Kasumi-1 (cell line): ENCODE results near the gene ZNF584.
"Not testable (repeated sequence)": the region's sequence is repeated elsewhere in the genome, so short reads cannot be mapped to it uniquely, and the experiment has no call there.

Experiments
- DNase-seq, 2 experiments: peaks; one replicate each; lab custom pipeline; 2025; lab: John Stamatoyannopoulos, UW

The ZNF584 gene

GRCh38 chr19:58403920-58404478 is 4.5 kb upstream of the ZNF584 start:
- DNase-seq = peak; percentile 20 to 29

- peak; percentile 1 to 28 for DNase-seq
Observed at GRCh38 chr19:58406818-58407657, 1.4 kb upstream of the ZNF584 start.

- DNase-seq = no peak
Observed at GRCh38 chr19:58407658-58408151, 744 bp upstream of the ZNF584 start.

GRCh38 chr19:58409010-58409790 is 751 bp downstream of the ZNF584 start:
- peak; percentile 67 to 72 for DNase-seq

GRCh38 chr19:58416604-58417003 is 8.2 kb downstream of the ZNF584 start:
- DNase-seq = no peak

GRCh38 chr19:58417071-58417470 is 8.6 kb downstream of the ZNF584 start:
- DNase-seq = no peak

GRCh38 chr19:58428617-58429016 is 20.2 kb downstream of the ZNF584 start:
- DNase-seq = no peak

- DNase-seq = no peak
Observed at GRCh38 chr19:58429745-58430144, 21.3 kb downstream of the ZNF584 start.

GRCh38 chr19:58434217-58434616 is 25.8 kb downstream of the ZNF584 start:
- DNase-seq = no peak

- no peak for DNase-seq
Observed at GRCh38 chr19:58439576-58440554, 31.4 kb downstream of the ZNF584 start, which contains the start of gene ZNF132. Gene ZNF132 (minus strand): TSS chr19:58440153. CDS start chr19:58439821, 332 bp downstream.

- no peak for DNase-seq
Observed at GRCh38 chr19:58440556-58440955, 32.1 kb downstream of the ZNF584 start.

- not testable (repeated sequence) for DNase-seq
Observed at GRCh38 chr19:58442986-58443385, 34.5 kb downstream of the ZNF584 start.

- DNase-seq = not testable (repeated sequence)
Observed at GRCh38 chr19:58448860-58449259, 40.4 kb downstream of the ZNF584 start.

GRCh38 chr19:58449980-58450379 is 41.5 kb downstream of the ZNF584 start:
- DNase-seq = not testable (repeated sequence)

GRCh38 chr19:58450856-58451357 is 42.5 kb downstream of the ZNF584 start:
- no peak for DNase-seq

- DNase-seq = peak; percentile 96
Observed at GRCh38 chr19:58451358-58452101, 43.1 kb downstream of the ZNF584 start, which contains the start of gene ZNF324B. Gene ZNF324B (plus strand): TSS chr19:58451622. CDS start chr19:58453702, 2,080 bp downstream.

GRCh38 chr19:58453743-58454142 is 45.3 kb downstream of the ZNF584 start:
- DNase-seq = no peak

GRCh38 chr19:58455306-58455705 is 46.9 kb downstream of the ZNF584 start:
- no peak for DNase-seq

- no peak for DNase-seq
Observed at GRCh38 chr19:58456111-58456510, 47.7 kb downstream of the ZNF584 start.

- no peak for DNase-seq
Observed at GRCh38 chr19:58460039-58460438, 51.6 kb downstream of the ZNF584 start.
